AG09309 (cell line): ENCODE measurements around the gene ACOT6.
A peak's percentile ranks its signal among the peaks of the same experiment; 100 is the strongest.

Source experiments
- DNase-seq: peaks from one replicate; pipeline ENCODE4 v3.0.0-alpha.2; 2010; ENCODE audit warnings: low read depth
- H3K4me3 ChIP-seq: 2 replicates; pipeline ENCODE4 v1.5.1; 2011; ENCODE audit warnings: mild to moderate bottlenecking, low read depth, low read length, moderate library complexity; ENCODE audit not compliant: control insufficient read depth
- TF ChIP-seq, protein P1 (sequence below): IDR thresholded peaks from 2 replicates; pipeline ENCODE4 v1.5.1; 2011; ENCODE audit warnings: mild to moderate bottlenecking, low read depth, low read length, inconsistent platforms; ENCODE audit not compliant: insufficient read depth, control insufficient read depth; ENCODE audit errors: missing control alignments

ACOT6 gene

DNA sequence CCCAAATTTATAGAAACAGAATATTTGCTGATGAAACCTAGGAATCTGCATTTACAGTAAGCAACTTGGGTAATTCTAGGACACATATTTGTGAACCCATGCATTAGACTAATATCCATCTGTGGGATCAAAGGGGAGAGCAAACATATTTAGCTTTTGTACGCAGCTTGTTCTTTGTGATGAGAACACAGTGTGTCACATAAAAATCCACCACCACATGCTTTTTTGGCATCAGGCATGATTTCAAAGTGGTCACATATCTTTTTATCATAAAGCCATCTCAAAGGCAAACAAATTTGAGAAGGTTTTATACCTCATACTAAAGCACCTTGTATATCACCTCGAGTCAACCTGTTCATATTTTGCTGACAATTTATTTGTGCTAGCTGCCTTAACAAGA lies 48.2 kb downstream of the ACOT6 start:
- TF ChIP-seq, protein P1, sequence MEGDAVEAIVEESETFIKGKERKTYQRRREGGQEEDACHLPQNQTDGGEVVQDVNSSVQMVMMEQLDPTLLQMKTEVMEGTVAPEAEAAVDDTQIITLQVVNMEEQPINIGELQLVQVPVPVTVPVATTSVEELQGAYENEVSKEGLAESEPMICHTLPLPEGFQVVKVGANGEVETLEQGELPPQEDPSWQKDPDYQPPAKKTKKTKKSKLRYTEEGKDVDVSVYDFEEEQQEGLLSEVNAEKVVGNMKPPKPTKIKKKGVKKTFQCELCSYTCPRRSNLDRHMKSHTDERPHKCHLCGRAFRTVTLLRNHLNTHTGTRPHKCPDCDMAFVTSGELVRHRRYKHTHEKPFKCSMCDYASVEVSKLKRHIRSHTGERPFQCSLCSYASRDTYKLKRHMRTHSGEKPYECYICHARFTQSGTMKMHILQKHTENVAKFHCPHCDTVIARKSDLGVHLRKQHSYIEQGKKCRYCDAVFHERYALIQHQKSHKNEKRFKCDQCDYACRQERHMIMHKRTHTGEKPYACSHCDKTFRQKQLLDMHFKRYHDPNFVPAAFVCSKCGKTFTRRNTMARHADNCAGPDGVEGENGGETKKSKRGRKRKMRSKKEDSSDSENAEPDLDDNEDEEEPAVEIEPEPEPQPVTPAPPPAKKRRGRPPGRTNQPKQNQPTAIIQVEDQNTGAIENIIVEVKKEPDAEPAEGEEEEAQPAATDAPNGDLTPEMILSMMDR = no peak
- no peak for DNase-seq
- H3K4me3 ChIP-seq = no peak overlapping the region

DNA sequence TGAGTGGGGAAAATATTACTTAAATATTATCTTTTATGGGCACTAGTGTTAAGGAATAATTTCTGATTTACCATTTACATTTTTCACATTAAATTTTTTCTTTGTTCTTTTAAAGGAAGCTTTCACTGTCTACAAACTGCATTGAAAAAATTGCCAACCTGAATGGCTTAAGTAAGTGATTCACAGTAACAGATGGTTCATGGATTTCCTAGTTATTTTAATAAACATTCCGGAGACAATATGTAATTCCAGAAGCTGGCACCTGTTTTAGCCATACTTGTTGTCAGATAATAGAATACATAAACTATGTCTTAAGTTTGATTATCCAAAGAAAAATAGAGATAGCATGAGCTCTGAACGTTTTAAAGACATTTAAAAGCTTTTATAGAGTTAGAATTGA lies 49.6 kb downstream of the ACOT6 start:
- no peak for DNase-seq
- no peak overlapping the region for H3K4me3 ChIP-seq
- TF ChIP-seq, protein P1 = no peak

DNA sequence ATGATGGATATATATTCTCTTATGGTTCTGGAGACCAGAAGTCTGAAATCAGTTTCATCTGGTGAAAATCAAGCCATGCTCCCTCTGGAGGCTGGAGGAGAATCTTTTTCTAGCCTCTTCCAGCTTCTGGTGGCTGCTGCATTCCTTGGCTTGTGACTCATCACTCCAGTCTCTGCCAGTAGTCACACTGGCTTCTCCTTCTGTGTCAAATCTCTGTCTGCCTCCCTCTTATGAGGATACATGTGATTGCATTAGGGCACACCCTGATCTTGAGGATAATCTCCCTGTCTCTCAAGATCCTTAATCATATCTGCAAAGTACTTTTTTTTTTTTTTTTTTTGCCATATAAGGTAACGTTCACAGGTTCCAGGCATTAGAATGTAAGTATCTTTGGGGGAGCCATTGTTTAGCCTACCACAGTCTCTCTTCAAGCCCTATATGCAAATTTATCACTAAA lies 50.2 kb downstream of the ACOT6 start:
- TF ChIP-seq, protein P1 = peak; percentile 64
- no peak overlapping the region for H3K4me3 ChIP-seq
- DNase-seq = peak; percentile 85

DNA sequence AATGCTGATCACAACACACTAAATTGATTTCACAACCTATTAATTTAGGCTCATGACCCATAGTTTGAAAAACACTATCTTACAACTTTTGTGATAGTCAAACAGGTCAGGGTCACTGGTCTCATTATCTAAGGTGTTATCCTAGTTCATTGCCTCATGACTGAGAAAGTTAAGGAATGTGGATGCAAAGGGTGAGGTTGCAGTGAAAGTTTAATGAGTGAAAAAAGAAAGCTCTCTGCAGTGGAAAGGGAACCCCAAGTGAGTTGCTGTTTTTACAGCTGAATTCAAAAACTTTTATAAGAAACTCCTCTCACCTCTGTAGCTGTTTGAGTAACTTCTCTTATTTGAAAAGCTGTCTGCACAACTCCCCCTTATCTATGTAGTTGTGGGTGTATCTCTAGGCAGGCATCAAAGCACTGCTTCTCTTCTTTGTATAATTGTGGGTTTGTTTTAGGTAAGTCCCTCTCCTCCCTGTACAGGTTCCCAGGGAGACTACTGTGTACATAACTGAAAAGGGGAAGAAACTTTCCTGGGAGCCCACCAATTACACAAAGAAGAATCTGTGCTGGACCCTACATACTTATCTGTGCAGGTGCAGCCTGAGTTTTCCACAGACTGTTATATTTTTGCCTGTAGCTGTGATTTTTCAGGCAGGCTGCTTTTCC lies 51.4 kb downstream of the ACOT6 start:
- DNase-seq = no peak
- no peak overlapping the region for H3K4me3 ChIP-seq
- TF ChIP-seq, protein P1 = no peak

DNA sequence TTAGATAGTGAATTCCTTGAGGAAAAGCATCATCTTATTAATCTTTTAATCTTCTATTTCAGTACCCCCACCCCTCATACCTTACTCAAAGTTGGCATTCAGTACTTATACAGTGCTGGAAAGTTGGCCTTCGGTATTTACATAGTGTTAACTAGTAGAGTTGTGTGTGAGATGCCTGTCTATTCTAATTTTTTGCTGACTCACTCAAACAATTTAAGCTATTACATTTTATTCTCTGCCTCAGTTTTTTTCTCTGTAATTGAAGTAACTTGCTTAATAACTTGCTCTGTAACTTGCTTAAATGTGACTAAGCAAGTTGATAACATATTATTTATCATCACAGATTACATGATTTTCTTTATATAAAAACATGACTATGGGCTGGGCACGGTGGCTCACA lies 52.8 kb downstream of the ACOT6 start:
- TF ChIP-seq, protein P1 = no peak
- no peak for DNase-seq
- H3K4me3 ChIP-seq = no peak overlapping the region

DNA sequence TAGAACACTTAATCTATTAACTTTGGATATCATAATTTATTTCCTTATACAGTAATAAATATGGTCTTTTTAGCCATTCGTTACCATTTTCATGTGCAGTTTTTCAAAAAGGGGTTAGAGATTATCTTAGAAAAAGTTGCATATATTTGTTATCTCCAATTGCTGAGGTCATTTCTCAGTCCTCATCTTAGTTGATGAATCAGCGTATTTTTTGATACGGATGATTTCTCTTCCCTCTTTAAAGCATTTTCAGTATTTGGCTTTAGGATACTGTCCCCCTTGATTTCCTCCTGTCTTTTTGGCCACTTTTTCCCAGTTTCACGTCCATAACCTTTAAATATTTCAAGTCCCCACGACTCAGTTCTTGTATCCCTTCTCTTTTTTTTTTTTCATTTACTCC lies 54.3 kb downstream of the ACOT6 start:
- TF ChIP-seq, protein P1 = no peak
- H3K4me3 ChIP-seq = no peak overlapping the region
- no peak for DNase-seq

DNA sequence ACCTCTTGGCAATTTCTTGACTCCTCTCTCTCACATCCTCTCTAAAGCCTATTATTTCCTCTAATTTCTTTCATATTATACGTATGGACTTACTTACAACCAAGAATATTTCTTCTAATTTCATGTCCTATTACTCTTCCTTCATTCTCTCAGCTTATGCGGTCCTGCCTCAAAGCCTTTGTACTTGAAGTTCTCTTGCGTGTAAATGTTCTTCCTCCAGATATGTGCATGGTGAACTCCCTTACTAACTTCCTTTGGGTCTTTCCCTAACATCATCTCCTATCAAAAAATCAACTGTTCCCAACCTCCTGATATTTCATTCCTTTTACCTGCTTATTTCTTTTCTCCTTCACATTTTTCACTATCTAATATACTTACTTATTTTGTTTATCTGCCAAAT lies 55.5 kb downstream of the ACOT6 start:
- TF ChIP-seq, protein P1 = no peak
- DNase-seq = no peak
- H3K4me3 ChIP-seq = no peak overlapping the region
